ENCODE data around the gene RUNX3.
A peak's percentile ranks its signal among the peaks of the same experiment; 100 is the strongest.

Gene RUNX3

GRCh38 chr1:24963099-24963872, 33.2 kb upstream of the RUNX3 start:
- no peak for DNase-seq

GRCh38 chr1:24961961-24962861, 32.1 kb upstream of the RUNX3 start:
- DNase-seq, result no peak

- no peak for DNase-seq
These were observed 31.3 kb upstream of the RUNX3 start for GRCh38 chr1:24961334-24961733.

GRCh38 chr1:24960071-24960801, 30.2 kb upstream of the RUNX3 start:
- DNase-seq, result no peak

GRCh38 chr1:24959623-24959975, 29.5 kb upstream of the RUNX3 start:
- no peak for DNase-seq

- no peak for DNase-seq
These were observed 28.9 kb upstream of the RUNX3 start for GRCh38 chr1:24958766-24959622.

GRCh38 chr1:24957808-24958752, 28.0 kb upstream of the RUNX3 start:
- no peak for DNase-seq

- no peak for DNase-seq
These were observed 27.1 kb upstream of the RUNX3 start for GRCh38 chr1:24957016-24957807.

GRCh38 chr1:24955779-24956365, 25.8 kb upstream of the RUNX3 start:
- no peak for DNase-seq

GRCh38 chr1:24955161-24955560, 25.1 kb upstream of the RUNX3 start:
- peak; percentile 70 for DNase-seq

- DNase-seq, result no peak
These were observed 24.6 kb upstream of the RUNX3 start for GRCh38 chr1:24954631-24955030.

- DNase-seq, result no peak
These were observed 23.9 kb upstream of the RUNX3 start for GRCh38 chr1:24954022-24954421.

GRCh38 chr1:24952413-24952841, 22.4 kb upstream of the RUNX3 start:
- DNase-seq, result no peak

GRCh38 chr1:24951810-24952412, 21.8 kb upstream of the RUNX3 start:
- DNase-seq, result no peak

- DNase-seq, result no peak
These were observed 21.3 kb upstream of the RUNX3 start for GRCh38 chr1:24951337-24951736.

GRCh38 chr1:24949331-24949881, 19.3 kb upstream of the RUNX3 start:
- DNase-seq, result no peak

GRCh38 chr1:24948079-24948827, 18.2 kb upstream of the RUNX3 start:
- DNase-seq, result no peak
